ENCODE measurements around the gene GPRIN2.
"Not testable (repeated sequence)": the region's sequence is repeated elsewhere in the genome, so short reads cannot be mapped to it uniquely, and the experiment has no call there.

Gene GPRIN2

GRCh38 chr10:46556515-46557318, at the start of gene GPRIN2:
Gene GPRIN2 (minus strand): TSS chr10:46556658. CDS start chr10:46550736, 5,922 bp downstream.
- Histone ChIP-seq H3K27me3 (peaks cover 30% of the 10 kb centered on the region), H3K27ac (no peak within 1 kb of the TSS), H4K20me1 (no peaks in the 10 kb centered on the region), H3K4me1 (peaks cover 12% of the 10 kb centered on the region), H3K36me3 (no peaks in the 10 kb centered on the region), H3K9me3 (peaks cover 11% of the 10 kb centered on the region), H3K4me2 (peak within 1 kb of the TSS; percentile 56), H3K9ac (0 out of 2 replicates have a peak within 1 kb of the TSS, but pooled peaks have one; percentile 3), H3K4me3 (no peak within 1 kb of the TSS)
- no peak for TF ChIP-seq Cebpa-rat (IDR thresholded peaks at IDR 0.05)

GRCh38 chr10:46600516-46600915, 44.1 kb upstream of the GPRIN2 start:
- not testable (repeated sequence) for H3K27me3 ChIP-seq, H3K4me3 ChIP-seq, H3K4me1 ChIP-seq, H3K4me2 ChIP-seq, H3K36me3 ChIP-seq, H3K27ac ChIP-seq, H3K9me3 ChIP-seq, H4K20me1 ChIP-seq, H3K9ac ChIP-seq

GRCh38 chr10:46597616-46598246, 41.3 kb upstream of the GPRIN2 start:
- H3K9ac ChIP-seq, H3K9me3 ChIP-seq, H3K27ac ChIP-seq, H3K27me3 ChIP-seq, H3K4me1 ChIP-seq, H4K20me1 ChIP-seq, H3K36me3 ChIP-seq: not testable (repeated sequence)
- peak overlapping the region; percentile 54 for H3K4me3 ChIP-seq
- peak overlapping the region; percentile 59 for H3K4me2 ChIP-seq

GRCh38 chr10:46596570-46596969, 40.1 kb upstream of the GPRIN2 start:
- peak overlapping the region; percentile 50 for H3K4me2 ChIP-seq
- not testable (repeated sequence) for H3K36me3 ChIP-seq, H3K4me1 ChIP-seq, H4K20me1 ChIP-seq, H3K27ac ChIP-seq, H3K9ac ChIP-seq, H3K4me3 ChIP-seq, H3K27me3 ChIP-seq, H3K9me3 ChIP-seq

- not testable (repeated sequence) for H3K27ac ChIP-seq, H3K4me1 ChIP-seq, H4K20me1 ChIP-seq, H3K9me3 ChIP-seq, H3K4me2 ChIP-seq, H3K36me3 ChIP-seq, H3K27me3 ChIP-seq, H3K4me3 ChIP-seq, H3K9ac ChIP-seq
Measured at GRCh38 chr10:46594453-46595063, 38.1 kb upstream of the GPRIN2 start.

GRCh38 chr10:46593307-46593706, 36.8 kb upstream of the GPRIN2 start:
- H3K4me3 ChIP-seq, H3K9me3 ChIP-seq, H3K4me1 ChIP-seq, H3K27me3 ChIP-seq, H3K36me3 ChIP-seq, H3K27ac ChIP-seq, H4K20me1 ChIP-seq, H3K4me2 ChIP-seq, H3K9ac ChIP-seq: not testable (repeated sequence)

GRCh38 chr10:46591053-46591452, 34.6 kb upstream of the GPRIN2 start:
- not testable (repeated sequence) for H3K9ac ChIP-seq, H3K4me2 ChIP-seq, H3K4me1 ChIP-seq, H3K4me3 ChIP-seq, H3K9me3 ChIP-seq, H3K36me3 ChIP-seq, H4K20me1 ChIP-seq, H3K27ac ChIP-seq, H3K27me3 ChIP-seq

- H3K4me3 ChIP-seq, H3K36me3 ChIP-seq, H3K9me3 ChIP-seq, H3K4me2 ChIP-seq, H3K27me3 ChIP-seq, H3K27ac ChIP-seq, H4K20me1 ChIP-seq, H3K9ac ChIP-seq, H3K4me1 ChIP-seq: not testable (repeated sequence)
Measured at GRCh38 chr10:46589589-46589988, 33.1 kb upstream of the GPRIN2 start.

GRCh38 chr10:46588221-46588620, 31.8 kb upstream of the GPRIN2 start:
- H4K20me1 ChIP-seq, H3K4me2 ChIP-seq, H3K4me1 ChIP-seq, H3K4me3 ChIP-seq, H3K27me3 ChIP-seq, H3K27ac ChIP-seq, H3K36me3 ChIP-seq, H3K9me3 ChIP-seq, H3K9ac ChIP-seq: not testable (repeated sequence)

- not testable (repeated sequence) for H3K9me3 ChIP-seq
Measured at GRCh38 chr10:46587546-46587945, 31.1 kb upstream of the GPRIN2 start.

GRCh38 chr10:46585246-46585645, 28.8 kb upstream of the GPRIN2 start:
- H4K20me1 ChIP-seq, H3K27ac ChIP-seq, H3K36me3 ChIP-seq, H3K4me3 ChIP-seq, H3K9me3 ChIP-seq, H3K9ac ChIP-seq, H3K27me3 ChIP-seq, H3K4me1 ChIP-seq, H3K4me2 ChIP-seq: not testable (repeated sequence)

More at GRCh38 chr10:46587546-46587945, 31.1 kb upstream of the GPRIN2 start:
- H4K20me1 ChIP-seq, H3K4me3 ChIP-seq, H3K4me1 ChIP-seq, H3K36me3 ChIP-seq, H3K27me3 ChIP-seq, H3K27ac ChIP-seq, H3K4me2 ChIP-seq, H3K9ac ChIP-seq: not testable (repeated sequence)

GRCh38 chr10:46584196-46584595, 27.7 kb upstream of the GPRIN2 start:
- H3K4me3 ChIP-seq, H3K4me2 ChIP-seq, H4K20me1 ChIP-seq, H3K9ac ChIP-seq, H3K9me3 ChIP-seq, H3K36me3 ChIP-seq, H3K27ac ChIP-seq, H3K4me1 ChIP-seq, H3K27me3 ChIP-seq: not testable (repeated sequence)

- H3K27me3 ChIP-seq, H4K20me1 ChIP-seq, H3K9me3 ChIP-seq, H3K27ac ChIP-seq, H3K4me3 ChIP-seq, H3K36me3 ChIP-seq, H3K4me1 ChIP-seq, H3K9ac ChIP-seq, H3K4me2 ChIP-seq: not testable (repeated sequence)
Measured at GRCh38 chr10:46582568-46582967, 26.1 kb upstream of the GPRIN2 start.

GRCh38 chr10:46581997-46582396, 25.5 kb upstream of the GPRIN2 start:
- H3K4me1 ChIP-seq, H3K4me2 ChIP-seq, H3K27ac ChIP-seq, H3K9ac ChIP-seq, H3K27me3 ChIP-seq, H4K20me1 ChIP-seq, H3K36me3 ChIP-seq, H3K9me3 ChIP-seq, H3K4me3 ChIP-seq: not testable (repeated sequence)

All from BLaER1 (cell line).